Left ventricle myocardium inferior (tissue), 1 donor: Measurements from ENCODE around the gene C3orf80. TPM values are rescaled to one million over a fixed set of nuclear protein-coding genes. Genes with fewer than 3 reads are reported as not detected.

Source experiments
- DNase-seq: peaks from one replicate; pipeline ENCODE4 v3.0.0-alpha.2; 2020
- H3K27ac ChIP-seq: fragments of 200-600 bp; replicated peaks from 2 replicates; pipeline ENCODE4 v1.8.0; 2021
- H3K27me3 ChIP-seq: fragments of 200-600 bp; 2 replicates; pipeline ENCODE4 v1.8.0; 2021; ENCODE audit warnings: low read depth
- H3K36me3 ChIP-seq: fragments of 200-600 bp; 2 replicates; pipeline ENCODE4 v1.8.0; 2021
- H3K4me1 ChIP-seq: fragments of 200-600 bp; 2 replicates; pipeline ENCODE4 v1.8.0; 2021
- H3K4me3 ChIP-seq: fragments of 200-600 bp; 2 replicates; pipeline ENCODE4 v1.8.0; 2021; ENCODE audit warnings: mild to moderate bottlenecking, moderate library complexity
- H3K9me3 ChIP-seq: fragments of 200-600 bp; replicated peaks from 2 replicates; pipeline ENCODE4 v1.8.0; 2021
- intact Hi-C: fragments of 100-400 bp; cut with micrococcal nuclease; formaldehyde crosslinking; loops from one replicate; pipeline ENCODE4 v1.11.0; 2022
- total RNA-seq: library from RNA; stranded (reverse); fragmentation: NEBNext Ultra II Directional; extraction: Animal tissue kit (Norgen Biotek cat#: 25700); gene quantifications from one replicate; pipeline ENCODE4 v1.2.1, GENCODE V29; 2021
- TF ChIP-seq, protein P1 (sequence below): fragments of 200-600 bp; IDR thresholded peaks from 2 replicates; pipeline ENCODE4 v1.8.0; 2021; ENCODE audit warnings: antibody characterized with exemption, mild to moderate bottlenecking, borderline replicate concordance
- donor health status: DM: no; HTN: yes; CAD: no; lungs with severe emphysema.

C3orf80 gene
- total RNA-seq, 1 donor from 2014 or later: 0.14 TPM

DNA sequence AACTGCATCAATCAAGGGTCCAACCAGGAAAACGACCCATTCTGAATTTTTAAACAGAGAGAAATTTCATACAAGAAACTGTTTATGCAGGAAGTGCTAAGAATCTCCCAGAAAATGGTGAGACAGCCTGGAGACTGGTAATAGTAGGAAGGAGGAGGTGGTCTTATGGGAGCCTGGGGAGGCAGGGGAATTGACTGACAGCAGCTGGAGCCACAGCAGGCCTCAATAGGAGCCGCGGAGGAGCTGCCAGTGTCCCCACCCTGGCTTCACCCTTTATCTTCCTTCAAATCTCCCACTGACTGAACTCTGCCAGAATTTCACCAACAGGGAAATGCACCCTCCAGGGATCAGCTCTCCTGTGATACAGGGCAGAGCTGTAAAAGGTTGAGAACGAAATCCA lies 7.5 kb upstream of the C3orf80 start:
- Histone ChIP-seq H3K36me3 (no peaks in the 10 kb centered on the region), H3K9me3 (no peaks in the 10 kb centered on the region), H3K4me1 (no peaks in the 10 kb centered on the region), H3K27me3 (peaks cover 43% of the 10 kb centered on the region), H3K27ac (no peak overlapping the region), H3K4me3 (no peak overlapping the region)
- intact Hi-C loops: no loop called here
- TF ChIP-seq, protein P1, sequence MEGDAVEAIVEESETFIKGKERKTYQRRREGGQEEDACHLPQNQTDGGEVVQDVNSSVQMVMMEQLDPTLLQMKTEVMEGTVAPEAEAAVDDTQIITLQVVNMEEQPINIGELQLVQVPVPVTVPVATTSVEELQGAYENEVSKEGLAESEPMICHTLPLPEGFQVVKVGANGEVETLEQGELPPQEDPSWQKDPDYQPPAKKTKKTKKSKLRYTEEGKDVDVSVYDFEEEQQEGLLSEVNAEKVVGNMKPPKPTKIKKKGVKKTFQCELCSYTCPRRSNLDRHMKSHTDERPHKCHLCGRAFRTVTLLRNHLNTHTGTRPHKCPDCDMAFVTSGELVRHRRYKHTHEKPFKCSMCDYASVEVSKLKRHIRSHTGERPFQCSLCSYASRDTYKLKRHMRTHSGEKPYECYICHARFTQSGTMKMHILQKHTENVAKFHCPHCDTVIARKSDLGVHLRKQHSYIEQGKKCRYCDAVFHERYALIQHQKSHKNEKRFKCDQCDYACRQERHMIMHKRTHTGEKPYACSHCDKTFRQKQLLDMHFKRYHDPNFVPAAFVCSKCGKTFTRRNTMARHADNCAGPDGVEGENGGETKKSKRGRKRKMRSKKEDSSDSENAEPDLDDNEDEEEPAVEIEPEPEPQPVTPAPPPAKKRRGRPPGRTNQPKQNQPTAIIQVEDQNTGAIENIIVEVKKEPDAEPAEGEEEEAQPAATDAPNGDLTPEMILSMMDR: no peak
- no peak for DNase-seq

DNA sequence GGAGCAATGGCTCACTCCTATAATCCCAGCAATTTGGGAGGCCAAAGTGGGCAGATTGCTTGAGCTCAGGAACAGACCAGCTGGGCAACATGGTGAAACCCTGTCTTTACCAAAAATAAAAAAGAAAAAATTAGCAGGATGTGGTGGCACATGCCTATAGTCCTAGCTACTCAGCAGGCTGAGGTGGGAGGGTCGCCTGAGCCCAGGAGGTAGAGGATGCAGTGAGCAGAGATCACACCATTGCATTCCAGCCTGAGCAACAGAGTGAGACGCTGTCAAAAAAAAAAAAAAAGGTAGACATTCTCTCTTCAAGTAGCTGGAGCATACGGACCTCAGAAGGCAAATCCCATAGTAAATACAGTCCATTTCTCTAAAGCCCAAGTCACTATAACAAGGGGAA lies 7.1 kb upstream of the C3orf80 start:
- TF ChIP-seq, protein P1: no peak
- H3K27me3 ChIP-seq: peaks cover 43% of the 10 kb centered on the region
- no peak overlapping the region for H3K4me3 ChIP-seq
- H3K36me3 ChIP-seq: no peaks in the 10 kb centered on the region
- no peak overlapping the region for H3K27ac ChIP-seq
- no peaks in the 10 kb centered on the region for H3K4me1 ChIP-seq
- no peak for DNase-seq
- H3K9me3 ChIP-seq: no peaks in the 10 kb centered on the region
- intact Hi-C loops: no loop called here

DNA sequence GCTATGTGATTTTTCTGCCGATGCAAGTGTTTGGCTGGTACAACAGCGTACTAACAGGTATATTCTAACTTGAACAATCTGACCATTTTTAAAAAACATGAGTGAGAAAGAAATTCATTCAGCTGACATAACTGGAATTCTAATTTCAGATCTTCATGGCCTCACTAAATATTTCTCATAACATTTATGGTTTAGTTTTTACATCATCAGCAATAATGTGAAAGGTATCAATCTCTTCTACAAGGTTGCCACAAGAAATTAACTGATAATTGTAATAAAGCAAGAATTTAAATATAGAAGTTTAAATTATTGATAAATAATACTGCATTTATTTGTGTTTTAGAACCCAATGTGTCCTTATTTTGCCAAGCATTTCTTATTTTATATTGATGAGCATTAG lies 5.2 kb upstream of the C3orf80 start:
- DNase-seq: no peak
- intact Hi-C loops: no loop called here
- Histone ChIP-seq H3K9me3 (no peaks in the 10 kb centered on the region), H3K36me3 (no peaks in the 10 kb centered on the region), H3K4me1 (peaks cover 8% of the 10 kb centered on the region), H3K27me3 (peaks cover 30% of the 10 kb centered on the region), H3K4me3 (no peak overlapping the region), H3K27ac (no peak overlapping the region)
- TF ChIP-seq, protein P1: no peak

DNA sequence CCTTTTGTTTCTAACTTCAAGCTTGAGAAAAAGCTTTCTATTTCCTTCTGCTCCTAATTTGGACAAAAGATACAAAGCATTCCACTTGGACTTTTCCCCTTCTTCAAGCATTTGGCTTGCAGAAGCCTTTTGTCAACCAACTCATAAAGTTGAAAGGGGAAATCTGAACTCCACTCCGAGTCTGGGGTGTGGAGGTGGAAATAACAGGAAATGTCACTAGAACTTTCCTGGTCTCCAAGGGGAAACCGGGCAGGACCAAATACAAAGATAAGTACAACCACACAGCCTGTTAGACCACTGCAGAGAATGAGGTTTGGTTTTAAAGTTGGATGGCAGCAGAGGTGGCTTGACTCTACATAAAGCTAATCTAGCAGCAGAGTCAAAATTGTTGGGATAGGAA lies 4.2 kb upstream of the C3orf80 start:
- TF ChIP-seq, protein P1: no peak
- H3K4me3 ChIP-seq: no peak overlapping the region
- no peaks in the 10 kb centered on the region for H3K9me3 ChIP-seq
- H3K27me3 ChIP-seq: peaks cover 29% of the 10 kb centered on the region
- intact Hi-C loops: no loop called here
- H3K27ac ChIP-seq: no peak overlapping the region
- H3K4me1 ChIP-seq: peaks cover 16% of the 10 kb centered on the region
- no peaks in the 10 kb centered on the region for H3K36me3 ChIP-seq
- DNase-seq: no peak

DNA sequence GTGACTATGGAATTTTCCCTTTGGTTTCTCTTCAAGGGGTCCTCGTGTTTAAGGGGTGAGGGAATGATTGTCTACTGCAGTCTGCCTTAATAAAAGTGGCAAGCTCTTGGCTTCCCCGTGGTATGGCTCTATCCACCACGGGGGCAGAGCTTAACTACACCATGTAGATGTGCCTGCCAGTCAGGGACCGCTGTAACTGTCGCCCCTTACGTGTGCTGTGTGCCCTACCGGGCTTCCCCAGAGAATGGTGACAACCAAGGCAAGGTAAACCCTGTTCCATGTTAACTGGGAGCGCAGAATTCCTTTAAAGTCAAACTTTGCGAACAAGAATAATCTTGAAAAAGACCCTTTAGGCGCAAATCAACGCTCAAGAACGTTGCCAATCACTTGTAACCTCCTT lies 966 bp upstream of the C3orf80 start:
- H3K4me1 ChIP-seq: peaks cover 25% of the 10 kb centered on the region
- DNase-seq: no peak
- no peak overlapping the region for H3K4me3 ChIP-seq
- peaks cover 43% of the 10 kb centered on the region for H3K27me3 ChIP-seq
- intact Hi-C loops: no loop called here
- no peaks in the 10 kb centered on the region for H3K36me3 ChIP-seq
- no peak overlapping the region for H3K27ac ChIP-seq
- no peaks in the 10 kb centered on the region for H3K9me3 ChIP-seq
- TF ChIP-seq, protein P1: no peak

DNA sequence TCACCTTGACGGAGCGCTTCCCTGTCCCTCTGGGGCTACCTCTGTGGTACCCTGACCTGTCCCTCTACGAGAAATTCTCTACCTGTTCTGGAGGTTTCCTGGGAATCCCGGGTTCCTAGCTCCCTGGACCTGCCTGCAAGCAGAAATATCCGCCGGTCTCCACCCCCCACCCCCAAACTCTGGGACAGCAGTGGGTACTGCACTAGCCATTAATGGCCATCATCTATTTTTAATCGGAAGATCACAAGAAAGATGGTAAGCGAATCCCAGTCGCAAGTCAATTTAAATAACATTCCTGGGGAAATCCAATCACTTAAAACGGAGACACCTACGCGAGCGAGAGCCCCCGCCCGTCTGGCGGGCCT lies 429 bp upstream of the C3orf80 start:
- Histone ChIP-seq H3K4me3 (peak overlapping the region; percentile 77), H3K4me1 (peaks cover 25% of the 10 kb centered on the region), H3K9me3 (no peaks in the 10 kb centered on the region), H3K27ac (no peak overlapping the region), H3K27me3 (peaks cover 49% of the 10 kb centered on the region), H3K36me3 (no peaks in the 10 kb centered on the region)
- intact Hi-C loops: no loop called here
- DNase-seq: no peak
- TF ChIP-seq, protein P1: no peak
